Measurements from ENCODE around the gene ISCU. TPM values are rescaled to one million over a fixed set of nuclear protein-coding genes. Genes with fewer than 3 reads are reported as not detected.

The ISCU gene
- total RNA-seq, 4 donors from 2014 or later = 113 to 155 (median 130) TPM

GRCh38 chr12:108598553-108599250 is 36.3 kb downstream of the ISCU start:
- Histone ChIP-seq H3K4me3 (no peak overlapping the region), H3K4me1 (no peaks in the 10 kb centered on the region), H3K9me3 (no peaks in the 10 kb centered on the region), H3K36me3 (no peaks in the 10 kb centered on the region), H3K27me3 (no peaks in the 10 kb centered on the region), H3K27ac (peak overlapping the region; percentile 23 to 55 (median 42))
- TF ChIP-seq EP300 (IDR thresholded peaks at IDR 0.05; ENCODE audit: low read depth) = no peak
- no peak for TF ChIP-seq POLR2A (IDR thresholded peaks at IDR 0.05)
- TF ChIP-seq CTCF (IDR thresholded peaks at IDR 0.05) = no peak
- no peak for TF ChIP-seq POLR2AphosphoS5 (IDR thresholded peaks at IDR 0.05)
- 85 to 90% methylated on average over 2 to 11 of the region's 11 CpGs for WGBS, 2 donors (ENCODE audit: low coverage in 1 of 2)
- intact Hi-C loops (cut with DNase I; ENCODE audit: low total_unique reads) (no loop called here), in situ Hi-C loops (cut with MboI; ENCODE audit: low pct_ligation_motif_present in 1 of 4, low pct_unique_long_range_greater_than_20kb in 1 of 4, low sequenced_read_pairs in 3 of 4) (no loop called here)
- no peak for DNase-seq

GRCh38 chr12:108599541-108599940 is 37.1 kb downstream of the ISCU start:
- DNase-seq = no peak
- intact Hi-C loops (cut with DNase I; ENCODE audit: low total_unique reads) = no loop called here
- no peaks in the 10 kb centered on the region for H3K27me3 ChIP-seq
- TF ChIP-seq EP300 (IDR thresholded peaks at IDR 0.05; ENCODE audit: low read depth) = no peak
- no peak for TF ChIP-seq POLR2A (IDR thresholded peaks at IDR 0.05)
- TF ChIP-seq CTCF (IDR thresholded peaks at IDR 0.05) = no peak
- no peak for TF ChIP-seq POLR2AphosphoS5 (IDR thresholded peaks at IDR 0.05)
- H3K27ac ChIP-seq = no peak overlapping the region
- no peaks in the 10 kb centered on the region for H3K36me3 ChIP-seq
- no peaks in the 10 kb centered on the region for H3K4me1 ChIP-seq
- WGBS, 2 donors (ENCODE audit: low coverage in 1 of 2) = 75% methylated on average over 6 of the region's 6 CpGs; no CpG with 5 or more reads in 1 of the 2 donors
- in situ Hi-C loops (cut with MboI; ENCODE audit: low pct_ligation_motif_present in 1 of 4, low pct_unique_long_range_greater_than_20kb in 1 of 4, low sequenced_read_pairs in 3 of 4) = no loop called here
- H3K4me3 ChIP-seq = no peak overlapping the region
- no peaks in the 10 kb centered on the region for H3K9me3 ChIP-seq

- H3K27ac ChIP-seq = no peak overlapping the region
- H3K27me3 ChIP-seq = no peaks in the 10 kb centered on the region
- intact Hi-C loops (cut with DNase I; ENCODE audit: low total_unique reads) = no loop called here
- no peaks in the 10 kb centered on the region for H3K9me3 ChIP-seq
- TF ChIP-seq POLR2A (IDR thresholded peaks at IDR 0.05) (no peak), POLR2AphosphoS5 (IDR thresholded peaks at IDR 0.05) (no peak), EP300 (IDR thresholded peaks at IDR 0.05; ENCODE audit: low read depth) (no peak), CTCF (IDR thresholded peaks at IDR 0.05) (no peak)
- 78 to 100% methylated on average over 1 to 10 of the region's 10 CpGs for WGBS, 2 donors (ENCODE audit: low coverage in 1 of 2)
- no peaks in the 10 kb centered on the region for H3K36me3 ChIP-seq
- no peak overlapping the region for H3K4me3 ChIP-seq
- DNase-seq = no peak
- in situ Hi-C loops (cut with MboI; ENCODE audit: low pct_ligation_motif_present in 1 of 4, low pct_unique_long_range_greater_than_20kb in 1 of 4, low sequenced_read_pairs in 3 of 4) = no loop called here
- no peaks in the 10 kb centered on the region for H3K4me1 ChIP-seq
Observed at GRCh38 chr12:108599948-108600701, 37.7 kb downstream of the ISCU start.

GRCh38 chr12:108600702-108601007 is 38.3 kb downstream of the ISCU start:
- Histone ChIP-seq H3K9me3 (no peaks in the 10 kb centered on the region), H3K27me3 (no peaks in the 10 kb centered on the region), H3K4me1 (no peaks in the 10 kb centered on the region), H3K36me3 (no peaks in the 10 kb centered on the region), H3K27ac (no peak overlapping the region), H3K4me3 (no peak overlapping the region)
- in situ Hi-C loops (cut with MboI; ENCODE audit: low pct_ligation_motif_present in 1 of 4, low pct_unique_long_range_greater_than_20kb in 1 of 4, low sequenced_read_pairs in 3 of 4) (no loop called here), intact Hi-C loops (cut with DNase I; ENCODE audit: low total_unique reads) (no loop called here)
- no peak for DNase-seq
- TF ChIP-seq EP300 (IDR thresholded peaks at IDR 0.05; ENCODE audit: low read depth) (no peak), POLR2A (IDR thresholded peaks at IDR 0.05) (no peak), CTCF (IDR thresholded peaks at IDR 0.05) (no peak), POLR2AphosphoS5 (IDR thresholded peaks at IDR 0.05) (no peak)
- 52% methylated on average over 4 of the region's 4 CpGs; no CpG with 5 or more reads in 1 of the 2 donors for WGBS, 2 donors (ENCODE audit: low coverage in 1 of 2)
